HepG2 (cell line): ENCODE data around the gene TSC22D4. TPM values are rescaled to one million over a fixed set of nuclear protein-coding genes. Genes with fewer than 3 reads are reported as not detected.

ENCODE experiments used
- AKAP8 ChIP-seq: sonication (generic); formaldehyde crosslinking; IDR thresholded peaks from 2 replicates; pipeline ENCODE4 v1.5.1; 2020; ENCODE audit warnings: mild to moderate bottlenecking, missing genetic modification reagents
- BCLAF1 ChIP-seq: fragments of 450-650 bp; IDR thresholded peaks from 2 replicates; pipeline ENCODE4 v1.6.1; 2017; ENCODE audit warnings: mild to moderate bottlenecking
- BRD4 ChIP-seq: sonication (generic); formaldehyde crosslinking; IDR thresholded peaks from 2 replicates; pipeline ENCODE4 v1.4.0; 2020; ENCODE audit warnings: missing genetic modification reagents
- CCAR2 ChIP-seq: fragments of 200-400 bp; formaldehyde crosslinking; optimal IDR thresholded peaks from 2 replicates; pipeline ENCODE3; 2018; ENCODE audit warnings: low read depth, mild to moderate bottlenecking, low read length, moderate library complexity
- FOXP4 ChIP-seq: sonication (generic); formaldehyde crosslinking; IDR thresholded peaks from 2 replicates; pipeline ENCODE4 v1.4.0; 2020; ENCODE audit warnings: missing genetic modification reagents
- HNF4A ChIP-seq: sonication (generic); formaldehyde crosslinking; IDR thresholded peaks from 2 replicates; pipeline ENCODE4 v1.4.0; 2020; ENCODE audit warnings: missing genetic modification reagents
- NR0B2 ChIP-seq: sonication (generic); formaldehyde crosslinking; IDR thresholded peaks from 2 replicates; pipeline ENCODE4 v1.4.0; 2020; ENCODE audit warnings: mild to moderate bottlenecking, missing genetic modification reagents
- PAXIP1 ChIP-seq: sonication (generic); formaldehyde crosslinking; conservative IDR thresholded peaks from 2 replicates; pipeline ENCODE4 v1.4.0; 2020; ENCODE audit warnings: mild to moderate bottlenecking, missing genetic modification reagents, moderate library complexity
- POLR2AphosphoS5 ChIP-seq: IDR thresholded peaks from 2 replicates; pipeline ENCODE4 v1.6.1; 2012; ENCODE audit warnings: low read depth, low read length
- PRMT3 ChIP-seq: sonication (generic); formaldehyde crosslinking; IDR thresholded peaks from 2 replicates; pipeline ENCODE4 v1.8.1; 2022; ENCODE audit warnings: low read depth, mild to moderate bottlenecking, moderate library complexity, missing genetic modification reagents, borderline replicate concordance
- RFX3 ChIP-seq: IDR thresholded peaks from 2 replicates; pipeline ENCODE4 v1.6.1; 2016; ENCODE audit warnings: missing biosample characterization, missing genetic modification reagents
- SAFB2 ChIP-seq: sonication (generic); formaldehyde crosslinking; IDR thresholded peaks from 2 replicates; pipeline ENCODE4 v1.5.1; 2020; ENCODE audit warnings: missing genetic modification reagents, low read depth, mild to moderate bottlenecking, borderline replicate concordance
- TCF12 ChIP-seq, 2 experiments: fragments of 450-650 bp in 1 of 2; sonication (generic) in 1 of 2; formaldehyde crosslinking in 1 of 2; IDR thresholded peaks; 2 replicates each; pipeline versions ENCODE4 v1.6.1 to v1.8.0; 2017 to 2022; ENCODE audit warnings: antibody characterized with exemption in 1 of 2, mild to moderate bottlenecking in 1 of 2, missing genetic modification reagents in 1 of 2, moderate library complexity in 1 of 2
- ZNF574 ChIP-seq: sonication (generic); formaldehyde crosslinking; IDR thresholded peaks from 2 replicates; pipeline ENCODE4 v1.4.0; 2020; ENCODE audit warnings: missing genetic modification reagents
- ZNF816 ChIP-seq: sonication (generic); formaldehyde crosslinking; IDR thresholded peaks from 2 replicates; pipeline ENCODE4 v1.8.0; 2022; ENCODE audit warnings: missing genetic modification reagents, mild to moderate bottlenecking, borderline replicate concordance
- polyA plus RNA-seq, 8 experiments: library from polyadenylated mRNA; depleted of rRNA in 3 of 8; stranded (reverse) in 7 of 8; unstranded in 1 of 8; fragments of >200 nt; fragmentation: Illumina TruSeq in 4 of 8; extraction: Trizol in 4 of 8; gene quantifications; 2 replicates each; pipeline versions ENCODE4 v1.2.1 to v1.2.3, GENCODE V29; 2011 to 2016; ENCODE audit warnings: low read depth in 4 of 8, missing spikeins in 1 of 8, mixed read lengths in 1 of 8; ENCODE audit not compliant: insufficient read depth in 1 of 8
- total RNA-seq, 5 experiments: library from RNA; depleted of rRNA; stranded (reverse); fragments of >200 nt; fragmentation: Illumina TruSeq; extraction: Trizol; gene quantifications; 2 replicates each; pipeline ENCODE4 v1.2.3, GENCODE V29; 2016; ENCODE audit warnings: low read depth in 1 of 5

Gene TSC22D4
- total and polyA plus RNA-seq, 2 of the 13 experiments (the other 11 are each of a cell fraction or from before 2014, with no cell fraction given), result 7.7 to 8.7 TPM

GRCh38 chr7:100433592-100434296 is 45.3 kb downstream of the TSC22D4 start (continued):
- TF ChIP-seq SAFB2 (CRISPR knock-in tag), result 0 out of 2 replicates have a peak, but pooled peaks have one; percentile 44
- TF ChIP-seq ZNF574 (CRISPR knock-in tag), result no peak
- no peak for TF ChIP-seq BCLAF1
- no peak for TF ChIP-seq HNF4A (CRISPR knock-in tag)
- no peak for TF ChIP-seq RFX3 (CRISPR knock-in tag)
- no peak for TF ChIP-seq TCF12 (IDR thresholded peaks at IDR 0.05)
- no peak for TF ChIP-seq TCF12 (CRISPR knock-in tag; IDR thresholded peaks at IDR 0.05)
- TF ChIP-seq PAXIP1 (CRISPR knock-in tag), result no peak
- no peak for TF ChIP-seq CCAR2
- TF ChIP-seq PRMT3, result no peak
- TF ChIP-seq FOXP4, result 0 out of 2 replicates have a peak, but pooled peaks have one; percentile 20
- no peak for TF ChIP-seq BRD4 (CRISPR knock-in tag)
- peak; percentile 17; the same call in 1 of the 2 replicates for TF ChIP-seq POLR2AphosphoS5
- peak; percentile 32; the same call in 1 of the 2 replicates for TF ChIP-seq AKAP8 (CRISPR knock-in tag)
- TF ChIP-seq NR0B2 (CRISPR knock-in tag), result no peak
- TF ChIP-seq ZNF816 (CRISPR knock-in tag), result no peak
